ENCODE results near the gene GCK.

The GCK gene

DNA sequence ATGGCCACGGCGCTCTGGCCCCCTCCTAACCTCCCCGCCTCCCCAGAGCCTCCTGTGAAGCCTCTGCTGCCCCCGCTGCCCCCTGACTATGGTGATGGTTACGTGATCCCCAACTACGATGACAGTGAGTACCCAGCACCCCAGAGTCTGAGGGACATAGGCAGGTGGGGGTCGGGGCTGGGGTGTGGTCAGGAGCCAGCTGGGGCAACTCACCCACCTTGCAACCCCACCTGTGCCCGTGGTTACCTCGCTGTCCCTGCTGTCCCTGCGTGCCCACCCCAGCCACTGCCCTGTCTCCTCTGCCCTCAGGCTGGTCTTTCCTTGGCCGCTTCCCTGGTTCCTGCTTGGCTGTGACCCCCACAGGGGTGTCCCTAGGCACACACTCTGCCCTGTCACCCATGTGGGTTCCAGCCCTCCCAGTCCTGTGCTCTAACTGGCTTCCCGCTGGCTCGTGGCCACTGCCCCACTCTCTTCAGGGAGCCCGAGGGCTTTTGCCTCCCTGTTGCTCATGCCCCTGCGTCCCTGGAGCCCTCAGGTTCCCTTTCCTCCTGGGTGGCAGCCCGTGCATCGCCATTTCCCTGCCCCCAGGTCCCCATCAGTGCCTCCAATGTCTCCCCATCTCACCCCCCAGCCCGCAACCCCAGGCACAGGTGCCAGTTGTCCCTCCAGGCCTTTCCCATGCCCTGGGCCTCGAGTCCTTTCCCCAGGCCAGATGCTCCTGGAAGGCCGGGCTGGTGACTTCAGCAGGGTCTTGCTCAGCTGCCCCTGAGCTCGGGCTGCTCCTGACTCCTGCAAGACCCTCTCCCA lies 81.1 kb downstream of the GCK start:
- no peak for DNase-seq (ENCODE audit: extremely low spot score)
- CTCF ChIA-PET, result no interaction called here
- POLR2A ChIA-PET, result no interaction called here
- no peak for TF ChIP-seq TARDBP (IDR thresholded peaks at IDR 0.05)
- no peak for TF ChIP-seq FOXK2 (IDR thresholded peaks at IDR 0.05)
- TF ChIP-seq, protein P1, sequence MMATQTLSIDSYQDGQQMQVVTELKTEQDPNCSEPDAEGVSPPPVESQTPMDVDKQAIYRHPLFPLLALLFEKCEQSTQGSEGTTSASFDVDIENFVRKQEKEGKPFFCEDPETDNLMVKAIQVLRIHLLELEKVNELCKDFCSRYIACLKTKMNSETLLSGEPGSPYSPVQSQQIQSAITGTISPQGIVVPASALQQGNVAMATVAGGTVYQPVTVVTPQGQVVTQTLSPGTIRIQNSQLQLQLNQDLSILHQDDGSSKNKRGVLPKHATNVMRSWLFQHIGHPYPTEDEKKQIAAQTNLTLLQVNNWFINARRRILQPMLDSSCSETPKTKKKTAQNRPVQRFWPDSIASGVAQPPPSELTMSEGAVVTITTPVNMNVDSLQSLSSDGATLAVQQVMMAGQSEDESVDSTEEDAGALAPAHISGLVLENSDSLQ (IDR thresholded peaks at IDR 0.05), result no peak
- TF ChIP-seq HDGF (IDR thresholded peaks at IDR 0.05; ENCODE audit: borderline replicate concordance), result no peak
- TF ChIP-seq CTBP1 (IDR thresholded peaks at IDR 0.05; ENCODE audit: borderline replicate concordance), result no peak
- no peak for TF ChIP-seq NFRKB (IDR thresholded peaks at IDR 0.05)
- TF ChIP-seq FOXM1 (IDR thresholded peaks at IDR 0.05; ENCODE audit: borderline replicate concordance), result no peak
- no peak for TF ChIP-seq ELF4 (IDR thresholded peaks at IDR 0.05)
- TF ChIP-seq FOXA1 (IDR thresholded peaks at IDR 0.05), result no peak
- TF ChIP-seq LEF1 (IDR thresholded peaks at IDR 0.05; ENCODE audit: borderline replicate concordance), result no peak
- TF ChIP-seq BHLHE40 (IDR thresholded peaks at IDR 0.05; ENCODE audit: borderline replicate concordance), result no peak
- TF ChIP-seq ARNT (IDR thresholded peaks at IDR 0.05), result no peak
- no peak for TF ChIP-seq SUZ12 (IDR thresholded peaks at IDR 0.05)
- TF ChIP-seq L3MBTL2 (conservative IDR thresholded peaks at IDR 0.05), result no peak

DNA sequence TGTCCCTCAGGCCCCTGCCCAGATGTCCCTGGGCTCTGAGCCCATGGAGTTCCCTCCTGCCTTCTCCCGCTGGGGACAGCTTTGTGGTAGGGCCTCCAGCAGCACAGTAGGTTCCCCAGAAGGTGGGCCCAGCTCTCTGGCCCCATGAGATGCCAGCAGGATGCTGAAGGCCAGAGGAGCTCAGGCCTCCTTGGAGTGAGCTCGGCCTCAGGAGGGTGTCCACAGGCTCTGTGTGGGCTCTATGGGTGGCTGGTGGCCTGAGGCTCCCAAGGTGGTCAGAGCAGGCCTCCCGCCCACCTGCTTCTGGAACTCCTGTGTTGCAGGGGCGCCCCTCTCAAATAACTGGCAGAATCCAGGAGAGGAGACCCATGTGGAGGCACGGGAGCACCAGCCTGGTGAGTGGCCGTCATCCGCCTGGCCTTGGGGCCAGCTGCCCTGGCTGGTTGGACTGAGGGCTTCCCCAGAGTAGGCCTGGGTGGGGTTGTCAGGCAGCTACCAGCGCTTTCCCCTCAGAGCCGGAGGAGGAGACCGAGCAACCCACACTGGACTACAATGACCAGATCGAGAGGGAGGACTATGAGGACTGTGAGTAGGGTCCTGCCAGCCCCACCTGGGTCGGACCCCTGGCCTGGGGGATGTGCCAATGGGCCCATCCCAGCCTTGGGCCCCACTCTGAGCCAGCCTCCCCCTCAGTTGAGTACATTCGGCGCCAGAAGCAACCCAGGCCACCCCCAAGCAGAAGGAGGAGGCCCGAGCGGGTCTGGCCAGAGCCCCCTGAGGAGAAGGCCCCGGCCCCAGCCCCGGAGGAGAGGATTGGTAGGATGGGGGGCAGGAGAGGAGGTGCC lies 81.9 kb downstream of the GCK start:
- no peak for TF ChIP-seq SUZ12 (IDR thresholded peaks at IDR 0.05)
- TF ChIP-seq L3MBTL2 (conservative IDR thresholded peaks at IDR 0.05), result no peak
- no peak for TF ChIP-seq FOXM1 (IDR thresholded peaks at IDR 0.05; ENCODE audit: borderline replicate concordance)
- TF ChIP-seq LEF1 (IDR thresholded peaks at IDR 0.05; ENCODE audit: borderline replicate concordance), result no peak
- no peak for TF ChIP-seq ELF4 (IDR thresholded peaks at IDR 0.05)
- TF ChIP-seq, protein P1 (IDR thresholded peaks at IDR 0.05), result no peak
- no peak for DNase-seq (ENCODE audit: extremely low spot score)
- ChIA-PET POLR2A (interaction anchor here (1.3 kb wide), 1 partner anchor 16 kb away, joined by 7 read pairs; the partner anchor contains the start of gene POLD2), CTCF (no interaction called here)

DNA sequence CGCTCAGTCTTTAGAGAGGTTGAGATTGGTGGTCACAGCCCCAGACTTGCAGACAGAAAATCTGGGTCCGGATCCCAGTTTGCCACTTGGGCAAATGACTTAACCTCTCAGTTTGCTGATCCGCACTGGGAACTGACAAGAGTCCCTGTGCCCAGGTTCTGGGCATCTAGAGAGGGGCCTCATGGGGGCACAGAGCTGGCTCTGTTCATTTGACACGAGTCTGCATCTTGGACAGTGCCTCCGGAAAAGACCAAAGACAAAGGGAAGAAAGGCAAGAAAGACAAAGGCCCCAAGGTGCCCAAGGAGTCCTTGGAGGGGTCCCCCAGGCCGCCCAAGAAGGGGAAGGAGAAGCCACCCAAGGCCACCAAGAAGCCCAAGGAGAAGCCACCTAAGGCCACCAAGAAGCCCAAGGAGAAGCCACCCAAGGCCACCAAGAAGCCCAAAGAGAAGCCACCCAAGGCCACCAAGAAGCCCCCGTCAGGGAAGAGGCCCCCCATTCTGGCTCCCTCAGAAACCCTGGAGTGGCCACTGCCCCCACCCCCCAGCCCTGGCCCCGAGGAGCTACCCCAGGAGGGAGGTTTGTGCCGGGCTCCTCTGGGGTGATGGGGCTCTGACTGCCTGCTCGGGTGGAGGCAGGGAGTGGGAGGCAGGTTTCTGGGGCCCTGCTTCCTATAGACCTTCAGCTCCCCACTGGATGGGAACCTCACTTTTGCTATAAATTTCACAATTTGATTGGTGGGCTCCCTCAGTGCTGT lies 82.8 kb downstream of the GCK start:
- TF ChIP-seq SP1 (IDR thresholded peaks at IDR 0.05) (no peak), FOXM1 (IDR thresholded peaks at IDR 0.05; ENCODE audit: borderline replicate concordance) (no peak), BHLHE40 (IDR thresholded peaks at IDR 0.05; ENCODE audit: borderline replicate concordance) (no peak), CTBP1 (IDR thresholded peaks at IDR 0.05; ENCODE audit: borderline replicate concordance) (no peak), HDGF (IDR thresholded peaks at IDR 0.05; ENCODE audit: borderline replicate concordance) (no peak), NFRKB (IDR thresholded peaks at IDR 0.05) (no peak), LEF1 (IDR thresholded peaks at IDR 0.05; ENCODE audit: borderline replicate concordance) (no peak), ARNT (IDR thresholded peaks at IDR 0.05) (no peak), FOXA1 (IDR thresholded peaks at IDR 0.05) (no peak)
- TF ChIP-seq, protein P1 (IDR thresholded peaks at IDR 0.05), result no peak
- CTCF ChIA-PET, result no interaction called here
- POLR2A ChIA-PET, result interaction anchor here (1.2 to 1.3 kb wide), 2 partner anchors 17 to 62 kb away, joined by 3 to 7 read pairs; partner anchors contain the start of genes DBNL and POLD2
- no peak for DNase-seq (ENCODE audit: extremely low spot score)

DNA sequence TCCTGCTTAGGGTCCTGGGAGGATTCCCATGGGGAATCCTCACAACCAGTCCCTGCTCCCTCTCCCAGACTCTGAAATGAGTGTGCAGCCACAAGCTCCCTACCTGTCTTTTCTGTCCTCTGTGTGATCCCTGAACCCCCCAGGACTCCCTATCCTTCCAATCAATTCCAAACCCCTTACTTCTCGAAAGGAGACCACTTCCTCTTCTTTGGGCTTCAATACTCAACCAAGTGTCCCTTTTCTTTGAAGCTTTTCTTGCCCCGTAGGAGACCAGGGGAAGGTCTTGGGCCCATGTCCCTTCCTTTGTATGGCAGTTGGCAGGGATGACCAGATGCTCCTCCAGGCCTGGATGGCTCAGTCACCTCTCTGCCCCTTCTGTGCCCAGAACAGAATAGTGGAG lies 83.4 kb downstream of the GCK start:
- ChIA-PET CTCF (no interaction called here), POLR2A (interaction anchor here (0.8 to 1.2 kb wide), 3 partner anchors 10 to 61 kb away, joined by 3 to 5 read pairs (median 3); partner anchors contain the start of genes DBNL and POLD2)
- DNase-seq (ENCODE audit: extremely low spot score), result no peak
- TF ChIP-seq SP1 (IDR thresholded peaks at IDR 0.05), result no peak

DNA sequence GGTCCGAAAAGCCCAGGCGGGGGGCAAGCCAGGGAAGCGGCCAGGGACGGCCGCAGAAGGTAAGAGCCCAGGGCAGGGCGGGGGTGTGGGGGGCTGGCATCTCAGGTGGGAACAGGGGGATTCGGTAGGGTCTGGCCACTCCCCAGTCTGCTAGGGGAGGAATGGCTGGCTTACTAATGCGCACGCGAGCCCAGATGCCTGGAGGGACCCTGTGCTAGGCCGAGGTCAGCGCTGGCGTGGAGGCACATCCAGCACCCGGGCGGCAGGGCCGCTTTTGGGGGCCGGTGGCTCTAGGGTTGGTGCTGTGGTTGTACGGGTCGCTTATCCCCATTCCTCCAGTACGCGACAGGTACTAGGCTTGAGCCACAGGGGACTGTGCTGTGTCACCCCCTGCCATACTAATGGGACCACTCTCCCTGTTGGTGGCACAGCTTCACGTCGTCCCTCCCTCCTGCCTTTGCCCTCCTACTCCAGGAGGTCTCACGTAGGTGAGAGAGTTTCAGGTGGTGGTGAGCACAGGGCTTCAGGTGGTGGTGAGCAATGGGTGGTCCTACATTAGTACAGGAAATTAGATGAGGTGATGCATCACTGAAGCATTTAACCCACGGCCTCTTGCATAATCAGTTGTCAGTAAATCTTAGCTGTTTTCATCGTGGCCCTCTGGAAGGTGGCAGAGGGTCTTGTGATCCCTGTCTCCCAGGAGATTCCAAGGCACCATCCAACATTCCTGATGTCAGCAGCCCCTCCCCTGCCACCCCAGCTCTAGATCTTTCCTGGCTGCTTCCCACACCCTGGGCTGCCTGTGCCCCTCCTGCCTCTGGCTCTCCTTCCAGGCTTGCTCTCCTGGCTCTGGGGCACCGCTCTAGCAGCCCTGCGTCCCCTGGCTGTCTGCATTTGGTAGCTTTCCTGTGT lies 84.1 kb downstream of the GCK start:
- TF ChIP-seq L3MBTL2 (conservative IDR thresholded peaks at IDR 0.05), result no peak
- ChIA-PET POLR2A (interaction anchor here (0.8 to 1.2 kb wide), 3 partner anchors 11 to 61 kb away, joined by 3 to 5 read pairs (median 3); partner anchors contain the start of genes DBNL and POLD2), CTCF (no interaction called here)
- no peak for DNase-seq (ENCODE audit: extremely low spot score)
